PC-9 (cell line): ENCODE data around the gene ATF7IP. TPM values are rescaled to one million over a fixed set of nuclear protein-coding genes. Genes with fewer than 3 reads are reported as not detected.

Experiments used
- BruUV-seq: library from RNA; stranded (reverse); fragments of 400-500 nt; replicated peaks from 2 replicates; lab custom pipeline; 2021; lab: Mats Ljungman, UMichigan
- CTCF ChIA-PET: fragments of 300-600 bp; sonication (Branson Sonifier 250); formaldehyde crosslinking; loops from one replicate; lab custom pipeline; 2022; ENCODE audit warnings: antibody characterized with exemption; lab: Charles Lee
- POLR2A ChIA-PET: fragments of 300-600 bp; sonication (Branson Sonifier 250); formaldehyde crosslinking; loops from one replicate; lab custom pipeline; 2022; ENCODE audit warnings: antibody characterized with exemption; ENCODE audit not compliant: unreplicated experiment; lab: Charles Lee
- DNase-seq, 2 experiments: peaks; one replicate each; pipeline versions ENCODE4 v3.0.0 to v3.0.0-alpha.2; 2015 to 2022; ENCODE audit warnings: mixed read lengths in 1 of 2
- H2AFZ ChIP-seq: fragments of 200-600 bp; sonication (generic); 2 replicates; pipeline ENCODE4 v1.8.1; 2017; ENCODE audit warnings: antibody characterized with exemption
- H3F3A ChIP-seq: fragments of 200-600 bp; sonication (generic); 2 replicates; pipeline ENCODE4 v1.8.1; 2017; ENCODE audit warnings: antibody characterized with exemption, mild to moderate bottlenecking, low read depth; ENCODE audit not compliant: insufficient read depth
- H3K27ac ChIP-seq: fragments of 200-600 bp; sonication (generic); 2 replicates; pipeline ENCODE4 v1.6.1; 2016; ENCODE audit warnings: mixed run types
- H3K27me3 ChIP-seq: fragments of 200-600 bp; sonication (generic); 2 replicates; pipeline ENCODE4 v1.6.1; 2016; ENCODE audit warnings: low read depth, mixed run types; ENCODE audit not compliant: insufficient read depth
- H3K36me3 ChIP-seq: fragments of 200-600 bp; sonication (generic); 2 replicates; pipeline ENCODE4 v1.6.1; 2016; ENCODE audit warnings: low read depth, mixed run types
- H3K4me1 ChIP-seq: fragments of 200-600 bp; sonication (generic); replicated peaks from 2 replicates; pipeline ENCODE4 v1.6.1; 2016; ENCODE audit warnings: mixed run types; ENCODE audit not compliant: insufficient read depth
- H3K4me2 ChIP-seq: fragments of 200-600 bp; sonication (generic); 2 replicates; pipeline ENCODE4 v1.6.1; 2017; ENCODE audit warnings: mixed run types
- H3K4me3 ChIP-seq: fragments of 200-600 bp; sonication (generic); 2 replicates; pipeline ENCODE4 v1.6.1; 2016; ENCODE audit warnings: mixed run types
- H3K79me2 ChIP-seq: fragments of 200-600 bp; sonication (generic); 2 replicates; pipeline ENCODE4 v1.6.1; 2017; ENCODE audit warnings: low read depth, mixed run types
- H3K9me2 ChIP-seq: fragments of 200-600 bp; sonication (generic); 2 replicates; pipeline ENCODE4 v1.8.1; 2017; ENCODE audit warnings: mild to moderate bottlenecking; ENCODE audit not compliant: insufficient read depth
- H3K9me3 ChIP-seq: fragments of 200-600 bp; sonication (generic); 2 replicates; pipeline ENCODE4 v1.8.1; 2016; ENCODE audit warnings: low read depth; ENCODE audit not compliant: insufficient read depth
- H4K20me1 ChIP-seq: fragments of 200-600 bp; sonication (generic); 2 replicates; pipeline ENCODE4 v1.8.1; 2017; ENCODE audit not compliant: insufficient read depth
- EZH2 ChIP-seq: fragments of 200-600 bp; sonication (generic); IDR thresholded peaks from 2 replicates; pipeline ENCODE4 v1.8.0; 2017; ENCODE audit warnings: antibody characterized with exemption, low read depth
- intact Hi-C: fragments of 100-400 bp; cut with micrococcal nuclease; formaldehyde crosslinking; loops from one replicate; pipeline ENCODE4 v1.10.0; 2022; ENCODE audit not compliant: unreplicated experiment
- total RNA-seq: library from RNA; stranded (reverse); gene quantifications from 2 replicates; pipeline ENCODE4 v1.2.3, GENCODE V29; 2021
- TF ChIP-seq, protein P1 (sequence below): fragments of 200-600 bp; sonication (generic); conservative IDR thresholded peaks from 2 replicates; pipeline ENCODE4 v1.6.1; 2017; ENCODE audit warnings: mixed run types, antibody characterized with exemption, mild to moderate bottlenecking, moderate library complexity

ATF7IP gene
- total RNA-seq, 1 experiment from 2014 or later, result 94.7 TPM

GRCh38 chr12:14545144-14546124 lies 180.0 kb downstream of the ATF7IP start:
- Histone ChIP-seq H2AFZ (no peak overlapping the region), H3K27ac (no peak overlapping the region), H3K4me2 (no peak overlapping the region), H3K4me1 (no peaks in the 10 kb centered on the region; the same call in 1 of the 2 replicates), H3K4me3 (no peak overlapping the region), H3F3A (no peaks in the 10 kb centered on the region; the same call in 1 of the 2 replicates), H3K9me2 (no peaks in the 10 kb centered on the region), H4K20me1 (no peaks in the 10 kb centered on the region), H3K79me2 (no peaks in the 10 kb centered on the region), H3K9me3 (no peaks in the 10 kb centered on the region), H3K27me3 (no peaks in the 10 kb centered on the region), H3K36me3 (no peaks in the 10 kb centered on the region)
- BruUV-seq, result no TSS peak
- TF ChIP-seq, protein P1, sequence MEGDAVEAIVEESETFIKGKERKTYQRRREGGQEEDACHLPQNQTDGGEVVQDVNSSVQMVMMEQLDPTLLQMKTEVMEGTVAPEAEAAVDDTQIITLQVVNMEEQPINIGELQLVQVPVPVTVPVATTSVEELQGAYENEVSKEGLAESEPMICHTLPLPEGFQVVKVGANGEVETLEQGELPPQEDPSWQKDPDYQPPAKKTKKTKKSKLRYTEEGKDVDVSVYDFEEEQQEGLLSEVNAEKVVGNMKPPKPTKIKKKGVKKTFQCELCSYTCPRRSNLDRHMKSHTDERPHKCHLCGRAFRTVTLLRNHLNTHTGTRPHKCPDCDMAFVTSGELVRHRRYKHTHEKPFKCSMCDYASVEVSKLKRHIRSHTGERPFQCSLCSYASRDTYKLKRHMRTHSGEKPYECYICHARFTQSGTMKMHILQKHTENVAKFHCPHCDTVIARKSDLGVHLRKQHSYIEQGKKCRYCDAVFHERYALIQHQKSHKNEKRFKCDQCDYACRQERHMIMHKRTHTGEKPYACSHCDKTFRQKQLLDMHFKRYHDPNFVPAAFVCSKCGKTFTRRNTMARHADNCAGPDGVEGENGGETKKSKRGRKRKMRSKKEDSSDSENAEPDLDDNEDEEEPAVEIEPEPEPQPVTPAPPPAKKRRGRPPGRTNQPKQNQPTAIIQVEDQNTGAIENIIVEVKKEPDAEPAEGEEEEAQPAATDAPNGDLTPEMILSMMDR, result no peak
- TF ChIP-seq EZH2, result no peak
- no peak for DNase-seq
- POLR2A ChIA-PET, result no interaction called here
- intact Hi-C loops, result no loop called here
- CTCF ChIA-PET, result no interaction called here

GRCh38 chr12:14547571-14547970 lies 182.1 kb downstream of the ATF7IP start:
- POLR2A ChIA-PET, result no interaction called here
- no peaks in the 10 kb centered on the region for H3F3A ChIP-seq
- H3K9me2 ChIP-seq, result no peaks in the 10 kb centered on the region
- BruUV-seq, result no TSS peak
- no peaks in the 10 kb centered on the region for H3K36me3 ChIP-seq
- H3K4me1 ChIP-seq, result no peaks in the 10 kb centered on the region
- DNase-seq, result no peak
- no peaks in the 10 kb centered on the region for H3K27me3 ChIP-seq
- H3K4me3 ChIP-seq, result no peak overlapping the region
- intact Hi-C loops, result no loop called here
- H3K27ac ChIP-seq, result no peak overlapping the region
- CTCF ChIA-PET, result no interaction called here
- TF ChIP-seq, protein P1, result no peak
- no peak for TF ChIP-seq EZH2
- no peak overlapping the region for H3K4me2 ChIP-seq
- no peaks in the 10 kb centered on the region for H3K9me3 ChIP-seq
- no peaks in the 10 kb centered on the region for H4K20me1 ChIP-seq
- H2AFZ ChIP-seq, result no peak overlapping the region
- no peaks in the 10 kb centered on the region for H3K79me2 ChIP-seq

DNA sequence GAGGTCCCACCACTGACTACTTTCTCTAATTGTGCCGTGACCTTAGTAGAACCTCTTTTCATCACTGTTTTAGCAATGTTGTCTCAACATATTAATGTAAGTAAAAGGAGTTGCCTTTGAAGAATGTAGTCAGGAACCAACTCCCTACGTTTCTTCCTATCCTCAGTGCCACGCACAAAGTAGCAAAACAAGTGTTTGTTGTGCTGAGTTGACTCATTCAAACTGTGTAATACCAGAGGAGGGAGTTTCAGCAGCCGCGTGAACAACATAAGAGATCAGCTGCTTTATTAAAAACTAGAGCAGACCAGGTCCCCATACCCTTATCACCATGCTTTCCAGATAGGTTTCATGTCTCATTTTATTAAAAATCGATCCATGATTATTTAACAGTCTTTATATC lies 183.1 kb downstream of the ATF7IP start:
- DNase-seq, result no peak
- Histone ChIP-seq H3K4me2 (no peak overlapping the region), H4K20me1 (no peaks in the 10 kb centered on the region), H3F3A (no peaks in the 10 kb centered on the region), H3K27me3 (no peaks in the 10 kb centered on the region), H3K9me3 (no peaks in the 10 kb centered on the region), H3K79me2 (no peaks in the 10 kb centered on the region), H3K36me3 (no peaks in the 10 kb centered on the region), H3K4me3 (no peak overlapping the region), H3K27ac (no peak overlapping the region), H3K9me2 (no peaks in the 10 kb centered on the region), H3K4me1 (no peaks in the 10 kb centered on the region), H2AFZ (no peak overlapping the region)
- ChIA-PET POLR2A (no interaction called here), CTCF (no interaction called here)
- BruUV-seq, result no TSS peak
- no peak for TF ChIP-seq EZH2
- TF ChIP-seq, protein P1, result no peak
- intact Hi-C loops, result no loop called here

Other genes with a start within 250 kb of the ATF7IP start
- gene PLBD1, start 202.2 kb downstream of the ATF7IP start, total RNA-seq, result 13.8 and 17.8 TPM in 2 replicates